ENCODE results near the gene PIK3R1. TPM values are rescaled to one million over a fixed set of nuclear protein-coding genes. Genes with fewer than 3 reads are reported as not detected.

PIK3R1 gene
- total and polyA plus RNA-seq, 10 of the 15 experiments (the other 5 are each of a cell fraction or from before 2014, with no cell fraction given): 7.8 to 38.4 (median 15.7) TPM

DNA sequence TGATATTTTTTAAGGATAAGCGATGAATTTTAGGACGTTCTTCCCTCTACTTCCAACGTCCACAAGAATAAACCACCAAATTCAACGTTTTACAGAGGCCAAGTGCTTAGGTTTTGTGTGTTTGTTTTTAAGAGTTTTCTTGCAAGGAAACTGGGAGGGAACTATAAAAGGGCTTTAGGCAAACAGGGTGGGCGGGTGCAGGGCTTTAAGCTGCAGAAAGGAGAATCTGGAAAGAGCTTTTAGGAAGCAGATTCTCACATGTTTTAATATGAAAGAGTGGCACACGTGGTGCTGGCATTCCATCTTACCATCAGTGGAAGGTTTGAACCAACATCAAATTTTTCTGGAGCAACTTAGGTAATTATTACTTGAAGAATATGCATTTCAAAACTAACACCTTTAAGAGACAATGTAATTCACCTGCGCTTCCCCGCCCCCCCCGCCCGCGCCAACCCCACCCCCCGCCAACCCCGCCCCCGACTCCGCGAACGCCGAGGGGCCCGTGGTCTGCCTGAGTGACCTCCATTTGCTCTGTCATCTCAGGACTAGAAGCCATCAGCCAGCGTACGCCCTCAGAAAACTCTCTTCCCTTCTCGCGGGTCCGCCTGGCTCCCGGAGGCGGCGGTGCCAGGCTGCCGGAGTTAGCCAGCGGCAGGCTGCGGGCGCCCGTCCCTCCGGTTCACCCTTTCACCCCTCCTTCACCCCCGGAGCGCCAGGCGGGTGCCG lies 911 bp upstream of the PIK3R1 start:
- ChIA-PET POLR2A (interaction anchor here (0.8 to 3.2 kb wide), 4 partner anchors 15 to 248 kb away, joined by 3 to 12 read pairs (median 6); no protein-coding TSS in a partner anchor), RAD21 (ENCODE audit: unreplicated experiment) (interaction anchor here (0.7 to 3.0 kb wide), 10 partner anchors 11 to 953 kb away, joined by 3 to 18 read pairs (median 5); no protein-coding TSS in a partner anchor), CTCF (interaction anchor here (0.8 to 2.7 kb wide), 7 partner anchors 32 to 969 kb away, joined by 3 to 21 read pairs (median 3); no protein-coding TSS in a partner anchor), SMC1A (ENCODE audit: uncharacterized antibody, unreplicated experiment) (interaction anchor here (0.7 to 2.7 kb wide), 5 partner anchors 17 to 968 kb away, joined by 3 to 18 read pairs (median 5); no protein-coding TSS in a partner anchor)
- H3K4me2 ChIP-seq (ENCODE audit: control insufficient read depth, insufficient read depth): peak overlapping the region; percentile 77
- in situ Hi-C loops (cut with MboI) (no loop called here), intact Hi-C loops (cut with micrococcal nuclease; ENCODE audit: unreplicated experiment) (loop anchor here (1.0 to 2.0 kb wide), 4 partner anchors 18 to 406 kb away; no protein-coding TSS in a partner anchor)
- FAIRE-seq (no peak), ATAC-seq (peak; percentile 37), DNase-seq (ENCODE audit: low read depth, low spot score) (no peak)
- H3K4me1 ChIP-seq (ENCODE audit: control insufficient read depth, insufficient read depth, low read length): peaks cover 4% of the 10 kb centered on the region; the same call in 1 of the 2 replicates
- peak overlapping the region; percentile 82 for H3K27ac ChIP-seq (ENCODE audit: control insufficient read depth, insufficient read depth)
- TF ChIP-seq POLR2A (IDR thresholded peaks at IDR 0.05; ENCODE audit: low read depth, low read length) (no peak), EGR1 (IDR thresholded peaks at IDR 0.05; ENCODE audit: borderline replicate concordance in 1 of 2, low read depth in 2 of 2, low read length in 2 of 2) (0 out of 3 replicates have a peak, but pooled peaks of 1 of the 2 experiments have one; percentile 20), SUZ12 (IDR thresholded peaks at IDR 0.05; ENCODE audit: unreplicated experiment) (no peak)
- H3K79me2 ChIP-seq (ENCODE audit: control insufficient read depth, insufficient read depth, low read length): peaks cover 39% of the 10 kb centered on the region
- peak overlapping the region; percentile 93 for H3K4me3 ChIP-seq
- no peaks in the 10 kb centered on the region for H3K27me3 ChIP-seq (replicated peaks in 1 of 2; ENCODE audit: control insufficient read depth in 2 of 2, insufficient read depth in 2 of 2, low read length in 1 of 2)
- H2AFZ ChIP-seq (ENCODE audit: control insufficient read depth, low read depth, low read length): peak overlapping the region; percentile 80
- no TSS peak for BruUV-seq (replicated peaks)
- H4K20me1 ChIP-seq (ENCODE audit: control insufficient read depth, insufficient read depth): peaks cover 3% of the 10 kb centered on the region
- H3K36me3 ChIP-seq (ENCODE audit: control insufficient read depth in 2 of 2, insufficient read depth in 2 of 2, low read length in 1 of 2): no peaks in the 10 kb centered on the region
- peaks cover 11% of the 10 kb centered on the region; the same call in 2 of the 3 replicates for H3K9me3 ChIP-seq (replicated peaks; ENCODE audit: control insufficient read depth, insufficient read depth, low read length)
- 4% methylated on average over 27 of the region's 37 CpGs for WGBS (ENCODE audit: insufficient coverage, insufficient replicate concordance, low lambda C conversion rate, missing lambda C conversion rate)
- H3K9ac ChIP-seq (ENCODE audit: control insufficient read depth, insufficient read depth, low read length): peak overlapping the region; percentile 88

DNA sequence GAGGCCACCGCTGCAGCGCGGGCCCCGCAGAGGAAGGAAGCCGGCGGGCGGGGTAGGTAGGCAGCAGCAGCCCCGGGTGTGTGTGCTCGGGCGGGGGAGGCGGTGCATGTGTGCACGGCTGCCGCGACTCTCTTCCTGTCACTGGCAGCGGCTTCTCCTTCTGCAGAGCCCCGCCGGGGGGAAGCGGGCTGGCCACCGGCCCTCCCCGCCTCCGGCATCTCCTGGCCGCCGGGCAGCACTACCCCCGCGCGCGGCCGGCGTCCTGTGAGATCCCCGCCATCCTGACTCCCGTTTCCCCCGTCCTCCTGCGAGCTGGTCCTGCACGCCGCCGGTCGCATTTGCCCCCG lies 315 bp downstream of the PIK3R1 start:
- peaks cover 4% of the 10 kb centered on the region; the same call in 1 of the 2 replicates for H3K4me1 ChIP-seq (ENCODE audit: control insufficient read depth, insufficient read depth, low read length)
- DNase-seq (ENCODE audit: low read depth, low spot score): no peak
- TF ChIP-seq, protein P1, sequence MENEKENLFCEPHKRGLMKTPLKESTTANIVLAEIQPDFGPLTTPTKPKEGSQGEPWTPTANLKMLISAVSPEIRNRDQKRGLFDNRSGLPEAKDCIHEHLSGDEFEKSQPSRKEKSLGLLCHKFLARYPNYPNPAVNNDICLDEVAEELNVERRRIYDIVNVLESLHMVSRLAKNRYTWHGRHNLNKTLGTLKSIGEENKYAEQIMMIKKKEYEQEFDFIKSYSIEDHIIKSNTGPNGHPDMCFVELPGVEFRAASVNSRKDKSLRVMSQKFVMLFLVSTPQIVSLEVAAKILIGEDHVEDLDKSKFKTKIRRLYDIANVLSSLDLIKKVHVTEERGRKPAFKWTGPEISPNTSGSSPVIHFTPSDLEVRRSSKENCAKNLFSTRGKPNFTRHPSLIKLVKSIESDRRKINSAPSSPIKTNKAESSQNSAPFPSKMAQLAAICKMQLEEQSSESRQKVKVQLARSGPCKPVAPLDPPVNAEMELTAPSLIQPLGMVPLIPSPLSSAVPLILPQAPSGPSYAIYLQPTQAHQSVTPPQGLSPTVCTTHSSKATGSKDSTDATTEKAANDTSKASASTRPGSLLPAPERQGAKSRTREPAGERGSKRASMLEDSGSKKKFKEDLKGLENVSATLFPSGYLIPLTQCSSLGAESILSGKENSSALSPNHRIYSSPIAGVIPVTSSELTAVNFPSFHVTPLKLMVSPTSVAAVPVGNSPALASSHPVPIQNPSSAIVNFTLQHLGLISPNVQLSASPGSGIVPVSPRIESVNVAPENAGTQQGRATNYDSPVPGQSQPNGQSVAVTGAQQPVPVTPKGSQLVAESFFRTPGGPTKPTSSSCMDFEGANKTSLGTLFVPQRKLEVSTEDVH (IDR thresholded peaks at IDR 0.05; ENCODE audit: low read depth, partially characterized antibody): no peak
- TF ChIP-seq, protein P2, sequence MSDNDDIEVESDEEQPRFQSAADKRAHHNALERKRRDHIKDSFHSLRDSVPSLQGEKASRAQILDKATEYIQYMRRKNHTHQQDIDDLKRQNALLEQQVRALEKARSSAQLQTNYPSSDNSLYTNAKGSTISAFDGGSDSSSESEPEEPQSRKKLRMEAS (IDR thresholded peaks at IDR 0.05; ENCODE audit: low read depth, low read length): no peak
- TF ChIP-seq, protein P3, sequence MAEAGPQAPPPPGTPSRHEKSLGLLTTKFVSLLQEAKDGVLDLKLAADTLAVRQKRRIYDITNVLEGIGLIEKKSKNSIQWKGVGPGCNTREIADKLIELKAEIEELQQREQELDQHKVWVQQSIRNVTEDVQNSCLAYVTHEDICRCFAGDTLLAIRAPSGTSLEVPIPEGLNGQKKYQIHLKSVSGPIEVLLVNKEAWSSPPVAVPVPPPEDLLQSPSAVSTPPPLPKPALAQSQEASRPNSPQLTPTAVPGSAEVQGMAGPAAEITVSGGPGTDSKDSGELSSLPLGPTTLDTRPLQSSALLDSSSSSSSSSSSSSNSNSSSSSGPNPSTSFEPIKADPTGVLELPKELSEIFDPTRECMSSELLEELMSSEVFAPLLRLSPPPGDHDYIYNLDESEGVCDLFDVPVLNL (IDR thresholded peaks at IDR 0.05; ENCODE audit: low read depth, low read length): no peak
- TF ChIP-seq BRCA1 (IDR thresholded peaks at IDR 0.05; ENCODE audit: low read depth, low read length) (no peak), NR2C2 (IDR thresholded peaks at IDR 0.05; ENCODE audit: borderline replicate concordance, control insufficient read depth, insufficient read length, low read depth) (no peak), SIN3A (IDR thresholded peaks at IDR 0.05; ENCODE audit: low read depth, low read length) (0 out of 2 replicates have a peak, but pooled peaks have one; percentile 4), EED (IDR thresholded peaks at IDR 0.05; ENCODE audit: low read depth) (0 out of 2 replicates have a peak, but pooled peaks have one; percentile 6)

More for the DNA sequence above, 315 bp downstream of the PIK3R1 start:
- Histone ChIP-seq H3K27ac (ENCODE audit: control insufficient read depth, insufficient read depth) (peak overlapping the region; percentile 80), H4K20me1 (ENCODE audit: control insufficient read depth, insufficient read depth) (peaks cover 3% of the 10 kb centered on the region), H3K9ac (ENCODE audit: control insufficient read depth, insufficient read depth, low read length) (peak overlapping the region; percentile 77), H3K4me3 (peak overlapping the region; percentile 92), H3K79me2 (ENCODE audit: control insufficient read depth, insufficient read depth, low read length) (peaks cover 51% of the 10 kb centered on the region), H3K9me3 (replicated peaks; ENCODE audit: control insufficient read depth, insufficient read depth, low read length) (peaks cover 3% of the 10 kb centered on the region; the same call in 2 of the 3 replicates), H3K4me2 (ENCODE audit: control insufficient read depth, insufficient read depth) (no peak overlapping the region; the same call in 1 of the 2 replicates), H3K27me3 (replicated peaks in 1 of 2; ENCODE audit: control insufficient read depth in 2 of 2, insufficient read depth in 2 of 2, low read length in 1 of 2) (no peaks in the 10 kb centered on the region), H2AFZ (ENCODE audit: control insufficient read depth, low read depth, low read length) (peak overlapping the region; percentile 55), H3K36me3 (ENCODE audit: control insufficient read depth in 2 of 2, insufficient read depth in 2 of 2, low read length in 1 of 2) (no peaks in the 10 kb centered on the region)
- peak; percentile 67 for ATAC-seq
- 2% methylated on average over 29 of the region's 38 CpGs for WGBS (ENCODE audit: insufficient coverage, insufficient replicate concordance, low lambda C conversion rate, missing lambda C conversion rate)
- FAIRE-seq: no peak
- in situ Hi-C loops (cut with MboI): no loop called here
- POLR2A ChIA-PET: interaction anchor here (0.6 to 3.2 kb wide), 12 partner anchors 14 to 892 kb away, joined by 3 to 12 read pairs (median 4); no protein-coding TSS in a partner anchor
- SMC1A ChIA-PET (ENCODE audit: uncharacterized antibody, unreplicated experiment): interaction anchor here (0.8 to 5.1 kb wide), 11 partner anchors 13 to 970 kb away, joined by 3 to 39 read pairs (median 8); no protein-coding TSS in a partner anchor
- intact Hi-C loops (cut with micrococcal nuclease; ENCODE audit: unreplicated experiment): loop anchor here (1.0 to 2.0 kb wide), 7 partner anchors 19 to 407 kb away; no protein-coding TSS in a partner anchor
- no TSS peak for BruUV-seq (replicated peaks)
- CTCF ChIA-PET: interaction anchor here (0.6 to 2.9 kb wide), 12 partner anchors 12 to 881 kb away, joined by 3 to 21 read pairs (median 5); no protein-coding TSS in a partner anchor
- RAD21 ChIA-PET (ENCODE audit: unreplicated experiment): interaction anchor here (0.8 to 3.0 kb wide), 14 partner anchors 21 to 1012 kb away, joined by 3 to 18 read pairs (median 5); no protein-coding TSS in a partner anchor

Measured in GM12878 (cell line).